GM12872 (cell line): ENCODE results near the gene UBE2L5.
A peak's percentile ranks its signal among the peaks of the same experiment; 100 is the strongest.

Experiments used
- TF ChIP-seq, protein P1 (sequence below): IDR thresholded peaks from 3 replicates; pipeline ENCODE4 v1.5.1; 2011; ENCODE audit warnings: low read depth, mild to moderate bottlenecking, low read length, moderate library complexity; ENCODE audit not compliant: insufficient read depth

Gene UBE2L5

DNA sequence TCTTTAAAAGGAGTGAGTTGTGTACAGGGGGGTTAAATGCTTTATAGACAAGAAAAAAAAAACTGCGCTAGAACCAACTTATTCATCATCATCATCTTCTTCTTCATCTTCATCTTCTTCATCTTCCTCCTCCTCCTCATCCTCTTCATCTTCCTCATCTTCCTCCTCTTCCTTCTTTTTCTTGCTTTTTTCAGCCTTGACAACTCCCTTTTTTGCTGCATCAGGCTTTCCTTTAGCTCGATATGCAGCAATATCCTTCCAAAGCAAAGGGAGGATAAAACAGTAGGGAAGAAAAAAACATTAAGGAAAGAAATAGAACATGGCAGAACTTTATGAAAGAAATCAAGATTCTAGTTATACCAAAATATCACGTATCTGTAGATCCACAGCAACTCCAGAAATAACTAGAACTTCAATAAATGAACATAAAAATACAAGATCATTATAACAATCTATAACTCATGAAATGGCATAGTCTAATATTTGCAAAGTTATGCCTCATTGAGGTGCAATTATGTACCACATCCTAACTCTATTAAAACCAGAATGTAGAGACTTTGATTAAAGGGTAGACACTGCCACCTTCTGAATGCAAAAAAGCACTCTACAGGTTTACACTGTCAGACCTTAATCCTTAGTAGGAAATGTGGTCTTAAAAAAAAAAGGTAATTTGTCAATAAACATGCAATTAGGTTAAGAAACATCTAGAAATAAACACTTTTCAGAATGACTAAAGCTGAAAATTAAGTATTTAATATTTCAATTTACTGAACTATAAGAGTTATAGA is 39.2 kb downstream of the UBE2L5 start:
- TF ChIP-seq, protein P1, sequence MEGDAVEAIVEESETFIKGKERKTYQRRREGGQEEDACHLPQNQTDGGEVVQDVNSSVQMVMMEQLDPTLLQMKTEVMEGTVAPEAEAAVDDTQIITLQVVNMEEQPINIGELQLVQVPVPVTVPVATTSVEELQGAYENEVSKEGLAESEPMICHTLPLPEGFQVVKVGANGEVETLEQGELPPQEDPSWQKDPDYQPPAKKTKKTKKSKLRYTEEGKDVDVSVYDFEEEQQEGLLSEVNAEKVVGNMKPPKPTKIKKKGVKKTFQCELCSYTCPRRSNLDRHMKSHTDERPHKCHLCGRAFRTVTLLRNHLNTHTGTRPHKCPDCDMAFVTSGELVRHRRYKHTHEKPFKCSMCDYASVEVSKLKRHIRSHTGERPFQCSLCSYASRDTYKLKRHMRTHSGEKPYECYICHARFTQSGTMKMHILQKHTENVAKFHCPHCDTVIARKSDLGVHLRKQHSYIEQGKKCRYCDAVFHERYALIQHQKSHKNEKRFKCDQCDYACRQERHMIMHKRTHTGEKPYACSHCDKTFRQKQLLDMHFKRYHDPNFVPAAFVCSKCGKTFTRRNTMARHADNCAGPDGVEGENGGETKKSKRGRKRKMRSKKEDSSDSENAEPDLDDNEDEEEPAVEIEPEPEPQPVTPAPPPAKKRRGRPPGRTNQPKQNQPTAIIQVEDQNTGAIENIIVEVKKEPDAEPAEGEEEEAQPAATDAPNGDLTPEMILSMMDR, result peak; percentile 37

DNA sequence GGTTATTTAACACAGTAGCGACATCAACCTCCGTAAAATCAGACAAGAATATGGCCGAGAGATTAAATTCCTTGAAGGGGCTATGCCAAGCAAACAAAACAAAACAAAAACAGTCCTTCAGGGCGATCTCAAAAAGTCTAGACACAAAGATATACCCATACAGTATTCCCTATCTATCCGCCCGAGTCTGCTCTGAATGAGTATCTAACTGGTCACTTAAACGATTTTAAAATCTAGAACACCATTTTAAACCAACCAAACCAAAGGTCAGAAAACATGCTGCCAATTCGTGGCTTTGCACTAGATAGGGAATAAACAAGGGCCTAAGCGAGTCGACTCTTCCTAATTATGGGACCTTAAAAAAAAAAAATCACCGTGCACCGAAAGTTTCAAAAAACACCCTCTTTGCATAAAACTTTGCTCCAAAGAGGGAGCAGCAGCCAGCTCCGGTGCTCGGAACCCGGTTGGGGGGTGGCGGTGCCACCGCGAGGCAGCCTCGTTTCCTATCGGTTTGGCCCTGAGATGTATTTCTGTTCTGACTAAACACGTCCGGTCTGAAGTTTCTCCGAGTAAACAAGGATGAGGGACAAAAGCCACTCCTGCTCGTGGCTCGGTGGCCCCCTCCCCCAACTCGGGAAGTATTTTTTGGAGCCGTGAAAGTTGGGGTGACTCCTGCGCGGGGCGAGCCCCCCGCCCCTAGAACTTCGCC is 41.6 kb downstream of the UBE2L5 start:
- TF ChIP-seq, protein P1, result no peak

DNA sequence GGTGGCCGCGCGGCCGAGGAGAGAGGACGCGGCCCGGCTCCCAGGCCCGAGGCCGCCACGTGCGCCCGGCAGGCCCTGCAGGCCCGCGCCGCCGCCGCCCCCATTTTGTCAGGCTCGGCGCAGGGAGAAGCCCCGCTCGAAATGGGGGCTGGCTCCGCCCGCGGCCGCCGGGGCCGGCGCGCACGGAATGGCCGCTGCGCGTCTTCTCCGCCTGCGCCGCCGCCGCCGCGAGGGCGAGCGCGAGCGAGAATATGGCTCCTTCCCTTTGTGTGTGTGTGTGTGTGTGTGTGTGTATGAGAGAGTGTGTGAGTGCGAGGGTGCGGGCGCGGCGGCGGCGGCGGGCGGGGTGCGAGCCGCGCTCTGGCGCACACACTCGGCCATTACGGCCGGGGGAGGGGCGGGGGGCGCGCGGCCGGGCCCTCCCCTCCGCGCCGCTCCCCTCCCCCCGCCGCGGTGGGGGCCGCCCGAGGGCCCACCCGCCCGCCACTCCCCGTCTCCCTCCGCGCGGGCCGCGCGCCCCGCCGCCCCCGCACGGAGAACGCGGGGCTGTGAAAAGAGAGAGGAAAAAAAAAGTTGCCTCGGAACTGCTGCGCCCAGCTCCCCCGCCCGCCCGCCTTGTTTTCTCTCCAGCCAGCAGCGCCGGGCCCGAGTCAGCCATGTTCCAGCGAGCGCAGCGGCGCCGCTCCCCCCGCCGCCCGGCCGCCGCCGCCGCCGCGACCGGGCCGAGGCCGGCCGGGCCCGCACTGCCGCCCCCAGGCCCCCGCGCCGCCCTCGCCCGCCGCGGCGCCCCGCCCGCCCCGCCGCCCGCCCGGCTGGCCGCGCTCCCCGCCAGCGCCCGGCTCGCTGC is 42.4 kb downstream of the UBE2L5 start:
- TF ChIP-seq, protein P1, result no peak

DNA sequence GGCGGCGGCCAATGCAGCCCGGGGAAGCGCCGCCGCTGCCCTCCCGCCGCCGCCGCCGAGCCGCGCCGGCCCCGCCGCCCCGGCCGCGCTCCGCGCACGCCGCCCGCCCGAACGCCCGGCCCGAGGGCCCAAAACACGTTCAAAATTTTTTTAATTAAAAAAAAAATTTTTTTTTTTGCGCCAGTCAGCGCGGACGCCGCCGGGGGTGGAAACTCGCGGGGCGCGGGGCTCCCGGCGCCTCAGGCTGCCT is 43.0 kb downstream of the UBE2L5 start:
- TF ChIP-seq, protein P1, result no peak

DNA sequence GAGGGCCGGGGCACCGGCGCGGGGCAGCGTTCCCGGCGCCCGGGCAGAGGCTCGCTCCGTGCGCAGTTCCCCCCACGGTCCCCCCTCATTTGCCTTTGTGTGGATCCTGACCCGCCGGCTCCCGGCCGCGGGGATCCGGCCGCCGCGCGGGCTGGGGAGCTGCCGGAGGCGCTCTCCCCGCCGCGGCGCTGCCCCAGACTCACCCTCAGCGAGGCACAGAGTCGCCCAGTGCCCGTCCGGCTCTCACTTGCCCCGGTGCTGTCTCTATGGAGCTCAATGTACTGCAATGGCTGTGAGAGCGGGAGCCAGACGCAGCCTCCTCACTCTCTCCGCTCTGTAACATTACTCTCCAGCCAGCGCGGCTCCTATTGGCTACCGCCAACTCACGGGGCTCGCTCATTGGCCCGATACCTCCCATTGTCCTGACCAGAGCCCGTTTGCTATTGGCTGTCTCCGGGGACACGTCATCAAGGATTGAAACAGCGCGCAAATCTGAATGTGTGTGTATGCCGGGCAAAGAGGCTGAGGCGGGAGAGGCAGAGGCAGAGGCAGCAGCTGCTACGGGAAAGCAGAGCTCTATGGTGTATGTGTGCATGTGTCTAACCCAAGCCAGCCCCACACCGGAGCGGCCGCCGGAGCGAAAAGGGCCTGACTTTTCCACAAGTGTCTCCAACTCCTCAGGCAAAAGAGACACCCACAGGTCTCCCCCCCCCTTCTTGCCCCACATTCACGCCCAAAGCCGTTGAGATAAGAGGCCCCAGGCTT is 43.5 kb downstream of the UBE2L5 start, which contains the start of gene HMGB1:
HMGB1 (minus strand) TSS at position 344 of the 765 bp plus-strand sequence. CDS start 2,256 bp downstream, outside the sequence.
- TF ChIP-seq, protein P1, result no peak

DNA sequence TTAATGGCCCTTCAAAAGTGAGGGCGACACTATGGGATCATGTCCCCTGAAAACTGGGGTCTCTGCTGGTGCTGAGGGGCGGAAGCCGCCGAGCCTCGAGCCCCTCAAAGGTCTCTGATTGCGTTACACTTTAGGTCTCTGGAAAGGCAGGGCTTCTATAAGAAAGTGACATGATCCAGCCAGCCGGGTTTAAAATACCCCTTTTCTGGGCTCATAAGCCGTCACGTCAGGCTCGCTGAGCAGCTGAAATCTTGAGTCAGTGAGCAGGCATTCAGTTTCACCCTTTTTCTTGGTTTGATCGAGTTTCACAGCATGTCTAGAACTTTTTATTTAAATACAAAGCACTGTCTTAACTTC is 44.0 kb downstream of the UBE2L5 start:
- TF ChIP-seq, protein P1, result no peak
